Fibroblast of pulmonary artery (primary cell): Measurements from ENCODE around the gene SIMC1.

Experiments used
- DNase-seq: peaks from one replicate; pipeline ENCODE4 v3.0.0-alpha.2; 2010; ENCODE audit warnings: low read depth
- H3K4me3 ChIP-seq: replicated peaks from 2 replicates; pipeline ENCODE4 v1.5.1; 2011; ENCODE audit warnings: low read depth, mild to moderate bottlenecking, control low read depth, low read length, moderate library complexity
- CTCF ChIP-seq: IDR thresholded peaks from 2 replicates; pipeline ENCODE4 v1.5.1; 2011; ENCODE audit warnings: mild to moderate bottlenecking, control low read depth, low read length, inconsistent platforms; ENCODE audit errors: missing control alignments

SIMC1 gene

GRCh38 chr5:176394096-176394495 is 155.9 kb downstream of the SIMC1 start:
- no peak for DNase-seq
- no peak overlapping the region for H3K4me3 ChIP-seq
- TF ChIP-seq CTCF: no peak

GRCh38 chr5:176394881-176395675 is 156.9 kb downstream of the SIMC1 start:
- no peak for DNase-seq
- TF ChIP-seq CTCF: no peak
- no peak overlapping the region for H3K4me3 ChIP-seq
